IPS-11a (cell line): ENCODE results near the gene SELENOS.

Source experiments
- H3K4me3 ChIP-seq: one replicate; pipeline ENCODE4 v1.5.1; 2013; ENCODE audit warnings: low read depth, low read length, control low read depth

The SELENOS gene

GRCh38 chr15:101251830-101252820, 25.2 kb downstream of the SELENOS start, which contains the start of gene CHSY1:
TSS of gene CHSY1 (minus strand) at chr15:101252048. CDS start at chr15:101251456, 592 bp downstream.
- H3K4me3 ChIP-seq, result peak within 1 kb of the TSS; percentile 83

- peak overlapping the region; percentile 83 for H3K4me3 ChIP-seq
These were observed 26.1 kb downstream of the SELENOS start for GRCh38 chr15:101250873-101251829.

GRCh38 chr15:101250341-101250831, 26.9 kb downstream of the SELENOS start:
- H3K4me3 ChIP-seq, result peak overlapping the region; percentile 60

GRCh38 chr15:101248274-101248673, 29.0 kb downstream of the SELENOS start:
- H3K4me3 ChIP-seq, result no peak overlapping the region

GRCh38 chr15:101246824-101247745, 30.2 kb downstream of the SELENOS start:
- no peak overlapping the region for H3K4me3 ChIP-seq

- H3K4me3 ChIP-seq, result no peak overlapping the region
These were observed 30.9 kb downstream of the SELENOS start for GRCh38 chr15:101246391-101246790.

GRCh38 chr15:101244889-101245668, 32.2 kb downstream of the SELENOS start:
- H3K4me3 ChIP-seq, result no peak overlapping the region

GRCh38 chr15:101244036-101244781, 33.1 kb downstream of the SELENOS start:
- no peak overlapping the region for H3K4me3 ChIP-seq

- no peak overlapping the region for H3K4me3 ChIP-seq
These were observed 33.9 kb downstream of the SELENOS start for GRCh38 chr15:101243420-101243819.

- H3K4me3 ChIP-seq, result no peak overlapping the region
These were observed 34.3 kb downstream of the SELENOS start for GRCh38 chr15:101242999-101243336.

- no peak overlapping the region for H3K4me3 ChIP-seq
These were observed 34.9 kb downstream of the SELENOS start for GRCh38 chr15:101242160-101242998.

GRCh38 chr15:101240358-101240757, 36.9 kb downstream of the SELENOS start:
- H3K4me3 ChIP-seq, result no peak overlapping the region

- H3K4me3 ChIP-seq, result no peak overlapping the region
These were observed 37.6 kb downstream of the SELENOS start for GRCh38 chr15:101239724-101240136.

GRCh38 chr15:101237251-101237650, 40.0 kb downstream of the SELENOS start:
- no peak overlapping the region for H3K4me3 ChIP-seq

GRCh38 chr15:101233651-101234280, 43.5 kb downstream of the SELENOS start:
- H3K4me3 ChIP-seq, result no peak overlapping the region

GRCh38 chr15:101232677-101233076, 44.6 kb downstream of the SELENOS start:
- H3K4me3 ChIP-seq, result no peak overlapping the region

GRCh38 chr15:101228313-101228712, 49.0 kb downstream of the SELENOS start:
- no peak overlapping the region for H3K4me3 ChIP-seq
